Neural cell (in vitro differentiated cells): Measurements from ENCODE around the gene CDH1. TPM values are rescaled to one million over a fixed set of nuclear protein-coding genes. Genes with fewer than 3 reads are reported as not detected.

Experiments
- H2AFZ ChIP-seq: fragments of 200-600, 300-800 bp; sonication (generic), shearing (Covaris generic); 2 replicates; pipeline ENCODE4 v1.6.0; 2014; ENCODE audit warnings: low read depth, mild to moderate bottlenecking, antibody characterized with exemption, low read length, moderate library complexity
- H3F3A ChIP-seq: fragments of 200-600 bp; shearing (Covaris generic); 2 replicates; pipeline ENCODE4 v1.6.1; 2016; ENCODE audit warnings: mild to moderate bottlenecking, moderate library complexity, mixed read lengths, antibody characterized with exemption, low read length; ENCODE audit not compliant: insufficient read depth, poor library complexity, severe bottlenecking
- H3K27ac ChIP-seq: fragments of 200-600, 300-800 bp; sonication (generic), shearing (Covaris generic); 2 replicates; pipeline ENCODE4 v1.5.1; 2014; ENCODE audit warnings: mild to moderate bottlenecking, low read length, moderate library complexity
- H3K27me3 ChIP-seq: fragments of 300-800, 200-600 bp; sonication (generic), shearing (Covaris generic); 2 replicates; pipeline ENCODE4 v1.6.0; 2014; ENCODE audit warnings: mild to moderate bottlenecking, low read depth, low read length, moderate library complexity; ENCODE audit not compliant: insufficient read depth
- H3K36me3 ChIP-seq: fragments of 300-800, 200-600 bp; sonication (generic), shearing (Covaris generic); 2 replicates; pipeline ENCODE4 v1.5.1; 2014; ENCODE audit warnings: mild to moderate bottlenecking, antibody characterized with exemption, low read length, moderate library complexity; ENCODE audit not compliant: insufficient read depth
- H3K4me2 ChIP-seq: fragments of 300-800, 200-600 bp; sonication (generic), shearing (Covaris generic); 2 replicates; pipeline ENCODE4 v1.6.0; 2014; ENCODE audit warnings: mild to moderate bottlenecking, low read length
- H3K4me3 ChIP-seq: fragments of 300-800, 200-600 bp; sonication (generic), shearing (Covaris generic); 2 replicates; pipeline ENCODE4 v1.5.1; 2014; ENCODE audit warnings: mild to moderate bottlenecking, low read length, moderate library complexity
- H3K79me2 ChIP-seq: fragments of 200-600 bp; shearing (Covaris generic); replicated peaks from 2 replicates; pipeline ENCODE4 v1.6.0; 2014; ENCODE audit warnings: mild to moderate bottlenecking, low read length, moderate library complexity; ENCODE audit not compliant: insufficient read depth
- H3K9ac ChIP-seq: fragments of 300-800, 200-600 bp; sonication (generic), shearing (Covaris generic); 2 replicates; pipeline ENCODE4 v1.6.1; 2016; ENCODE audit warnings: mild to moderate bottlenecking, low read length, mixed read lengths
- H3K9me2 ChIP-seq: fragments of 200-600 bp; shearing (Covaris generic); 2 replicates; pipeline ENCODE4 v1.6.1; 2016; ENCODE audit warnings: mild to moderate bottlenecking, low read length, mixed read lengths; ENCODE audit not compliant: insufficient read depth
- H3K9me3 ChIP-seq: fragments of 200-600, 300-800 bp; sonication (generic), shearing (Covaris generic); 2 replicates; pipeline ENCODE4 v1.6.1; 2016; ENCODE audit warnings: mild to moderate bottlenecking, mixed run types, low read length, moderate library complexity, mixed read lengths
- H4K20me1 ChIP-seq: fragments of 200-600 bp; shearing (Covaris generic); 2 replicates; pipeline ENCODE4 v1.6.1; 2016; ENCODE audit warnings: mild to moderate bottlenecking, mixed run types; ENCODE audit not compliant: insufficient read depth
- CTCF ChIP-seq: fragments of 450-650 bp; IDR thresholded peaks from 2 replicates; pipeline ENCODE4 v1.5.1; 2014; ENCODE audit warnings: antibody characterized with exemption, mild to moderate bottlenecking, moderate library complexity; ENCODE audit not compliant: poor library complexity, severe bottlenecking
- EP300 ChIP-seq: fragments of 450-650 bp; conservative IDR thresholded peaks from 2 replicates; pipeline ENCODE4 v1.6.1; 2014; ENCODE audit warnings: antibody characterized with exemption, mild to moderate bottlenecking, moderate library complexity; ENCODE audit not compliant: poor library complexity, severe bottlenecking
- EZH2 ChIP-seq: fragments of 200-600, 300-800 bp; shearing (Covaris generic), sonication (generic); IDR thresholded peaks from 2 replicates; pipeline ENCODE4 v1.6.1; 2014; ENCODE audit warnings: antibody characterized with exemption, low read length, borderline replicate concordance, mild to moderate bottlenecking; ENCODE audit not compliant: insufficient read depth, poor library complexity, severe bottlenecking
- MXI1 ChIP-seq: fragments of 450-650 bp; conservative IDR thresholded peaks from 2 replicates; pipeline ENCODE4 v1.6.1; 2014; ENCODE audit warnings: antibody characterized with exemption, mild to moderate bottlenecking; ENCODE audit not compliant: poor library complexity, severe bottlenecking
- POLR2AphosphoS5 ChIP-seq: IDR thresholded peaks from 2 replicates; pipeline ENCODE4 v1.6.1; 2012
- RAD21 ChIP-seq: fragments of 450-650 bp; conservative IDR thresholded peaks from 2 replicates; pipeline ENCODE4 v1.6.1; 2014; ENCODE audit warnings: antibody characterized with exemption, mild to moderate bottlenecking, moderate library complexity
- REST ChIP-seq: IDR thresholded peaks from 2 replicates; pipeline ENCODE4 v1.6.1; 2012; ENCODE audit warnings: borderline replicate concordance
- SMC3 ChIP-seq: fragments of 450-650 bp; conservative IDR thresholded peaks from 2 replicates; pipeline ENCODE4 v1.6.1; 2014; ENCODE audit warnings: antibody characterized with exemption, mild to moderate bottlenecking, moderate library complexity; ENCODE audit not compliant: poor library complexity
- TAF1 ChIP-seq: IDR thresholded peaks from 2 replicates; pipeline ENCODE4 v1.6.1; 2012; ENCODE audit warnings: low read depth
- polyA plus RNA-seq: library from polyadenylated mRNA; depleted of rRNA; stranded (reverse); fragments of >200 nt; gene quantifications from 2 replicates; pipeline ENCODE4 v1.2.3, GENCODE V29; 2014

The CDH1 gene
- polyA plus RNA-seq, 1 donor from 2014 or later: 1.2 TPM

GRCh38 chr16:68768771-68769170, 31.7 kb downstream of the CDH1 start:
- H3K27me3 ChIP-seq: no peaks in the 10 kb centered on the region
- no peaks in the 10 kb centered on the region for H3K36me3 ChIP-seq
- H3K9ac ChIP-seq: no peak overlapping the region
- H3F3A ChIP-seq: no peaks in the 10 kb centered on the region
- no peak overlapping the region for H2AFZ ChIP-seq
- H3K9me3 ChIP-seq: no peaks in the 10 kb centered on the region
- TF ChIP-seq EZH2 (no peak), MXI1 (no peak)
- H3K4me2 ChIP-seq: no peak overlapping the region
- H3K27ac ChIP-seq: no peak overlapping the region
- no peaks in the 10 kb centered on the region for H4K20me1 ChIP-seq
- no peaks in the 10 kb centered on the region for H3K9me2 ChIP-seq
- H3K4me3 ChIP-seq: no peak overlapping the region
- H3K79me2 ChIP-seq: no peaks in the 10 kb centered on the region

GRCh38 chr16:68770671-68771070, 33.6 kb downstream of the CDH1 start:
- Histone ChIP-seq H3K4me2 (no peak overlapping the region), H3F3A (no peaks in the 10 kb centered on the region), H2AFZ (no peak overlapping the region), H3K27ac (no peak overlapping the region), H4K20me1 (no peaks in the 10 kb centered on the region), H3K36me3 (no peaks in the 10 kb centered on the region), H3K79me2 (no peaks in the 10 kb centered on the region), H3K9ac (no peak overlapping the region), H3K4me3 (no peak overlapping the region), H3K27me3 (no peaks in the 10 kb centered on the region), H3K9me2 (no peaks in the 10 kb centered on the region), H3K9me3 (no peaks in the 10 kb centered on the region)
- no peak for TF ChIP-seq REST
- no peak for TF ChIP-seq MXI1
- no peak for TF ChIP-seq TAF1
- TF ChIP-seq EP300: no peak
- no peak for TF ChIP-seq POLR2AphosphoS5
- no peak for TF ChIP-seq RAD21
- no peak for TF ChIP-seq EZH2
- no peak for TF ChIP-seq CTCF
- no peak for TF ChIP-seq SMC3

GRCh38 chr16:68772030-68772681, 35.1 kb downstream of the CDH1 start:
- no peak overlapping the region for H3K27ac ChIP-seq
- no peak overlapping the region for H2AFZ ChIP-seq
- H3K36me3 ChIP-seq: no peaks in the 10 kb centered on the region

More at GRCh38 chr16:68772030-68772681, 35.1 kb downstream of the CDH1 start:
- Histone ChIP-seq H3F3A (no peaks in the 10 kb centered on the region), H4K20me1 (no peaks in the 10 kb centered on the region), H3K27me3 (no peaks in the 10 kb centered on the region), H3K9me3 (no peaks in the 10 kb centered on the region), H3K4me3 (no peak overlapping the region), H3K79me2 (no peaks in the 10 kb centered on the region), H3K4me2 (no peak overlapping the region), H3K9ac (no peak overlapping the region), H3K9me2 (no peaks in the 10 kb centered on the region)
- TF ChIP-seq EZH2: no peak
- no peak for TF ChIP-seq RAD21
